ENCODE data around the gene CRB1.
"Not testable (repeated sequence)": the region's sequence is repeated elsewhere in the genome, so short reads cannot be mapped to it uniquely, and the experiment has no call there.

Gene CRB1

GRCh38 chr1:197402189-197402588 lies 134.1 kb downstream of the CRB1 start:
- no peak overlapping the region for H3K27ac ChIP-seq
- no peak for TF ChIP-seq CTCF (IDR thresholded peaks at IDR 0.05; ENCODE audit: low read depth, low read length)
- H3K9me3 ChIP-seq (ENCODE audit: severe bottlenecking): peaks cover 4% of the 10 kb centered on the region
- no peaks in the 10 kb centered on the region for H3K36me3 ChIP-seq
- no peaks in the 10 kb centered on the region for H3K27me3 ChIP-seq (ENCODE audit: insufficient read depth, low read depth, severe bottlenecking)
- H3K4me3 ChIP-seq (ENCODE audit: low read depth, low read length): no peak overlapping the region
- DNase-seq: no peak

GRCh38 chr1:197404774-197405173 lies 136.7 kb downstream of the CRB1 start:
- H3K9me3 ChIP-seq (ENCODE audit: severe bottlenecking); H3K4me3 ChIP-seq (ENCODE audit: low read depth, low read length); H3K36me3 ChIP-seq; H3K27ac ChIP-seq; DNase-seq; H3K27me3 ChIP-seq (ENCODE audit: insufficient read depth, low read depth, severe bottlenecking): not testable (repeated sequence)

- H3K36me3 ChIP-seq; DNase-seq; H3K9me3 ChIP-seq (ENCODE audit: severe bottlenecking); H3K27me3 ChIP-seq (ENCODE audit: insufficient read depth, low read depth, severe bottlenecking); H3K4me3 ChIP-seq (ENCODE audit: low read depth, low read length); H3K27ac ChIP-seq: not testable (repeated sequence)
These were observed 137.6 kb downstream of the CRB1 start for GRCh38 chr1:197405614-197406013.

- no peaks in the 10 kb centered on the region for H3K36me3 ChIP-seq
These were observed 145.5 kb downstream of the CRB1 start for GRCh38 chr1:197413564-197413963.

GRCh38 chr1:197415221-197415620 lies 147.2 kb downstream of the CRB1 start:
- Histone ChIP-seq H3K4me3 (ENCODE audit: low read depth, low read length) (no peak overlapping the region), H3K27me3 (ENCODE audit: insufficient read depth, low read depth, severe bottlenecking) (no peaks in the 10 kb centered on the region), H3K36me3 (no peaks in the 10 kb centered on the region), H3K9me3 (ENCODE audit: severe bottlenecking) (no peaks in the 10 kb centered on the region), H3K27ac (no peak overlapping the region)
- TF ChIP-seq CTCF (IDR thresholded peaks at IDR 0.05; ENCODE audit: low read depth, low read length): no peak
- no peak for DNase-seq

More at GRCh38 chr1:197413564-197413963, 145.5 kb downstream of the CRB1 start:
- no peak overlapping the region for H3K27ac ChIP-seq
- peak; percentile 61 for DNase-seq
- TF ChIP-seq CTCF (IDR thresholded peaks at IDR 0.05; ENCODE audit: low read depth, low read length): no peak
- no peak overlapping the region for H3K4me3 ChIP-seq (ENCODE audit: low read depth, low read length)
- no peaks in the 10 kb centered on the region for H3K9me3 ChIP-seq (ENCODE audit: severe bottlenecking)
- no peaks in the 10 kb centered on the region for H3K27me3 ChIP-seq (ENCODE audit: insufficient read depth, low read depth, severe bottlenecking)

GRCh38 chr1:197418693-197419092 lies 150.6 kb downstream of the CRB1 start:
- Histone ChIP-seq H3K9me3 (ENCODE audit: severe bottlenecking) (no peaks in the 10 kb centered on the region), H3K36me3 (no peaks in the 10 kb centered on the region), H3K4me3 (ENCODE audit: low read depth, low read length) (no peak overlapping the region), H3K27ac (no peak overlapping the region), H3K27me3 (ENCODE audit: insufficient read depth, low read depth, severe bottlenecking) (no peaks in the 10 kb centered on the region)
- TF ChIP-seq CTCF (IDR thresholded peaks at IDR 0.05; ENCODE audit: low read depth, low read length): no peak
- DNase-seq: no peak

GRCh38 chr1:197422993-197423392 lies 154.9 kb downstream of the CRB1 start:
- Histone ChIP-seq H3K4me3 (ENCODE audit: low read depth, low read length) (no peak overlapping the region), H3K36me3 (no peaks in the 10 kb centered on the region), H3K27me3 (ENCODE audit: insufficient read depth, low read depth, severe bottlenecking) (no peaks in the 10 kb centered on the region), H3K9me3 (ENCODE audit: severe bottlenecking) (no peaks in the 10 kb centered on the region), H3K27ac (no peak overlapping the region)
- no peak for TF ChIP-seq CTCF (IDR thresholded peaks at IDR 0.05; ENCODE audit: low read depth, low read length)
- DNase-seq: no peak

Measured in WERI-Rb-1 (cell line).